RWPE2 (cell line): ENCODE measurements around the gene NEK6.
A peak's percentile ranks its signal among the peaks of the same experiment; 100 is the strongest.

ENCODE experiments used
- ATAC-seq: fragments of 200-7000 bp; cut with Tn5 transposase; 3 replicates; pipeline ENCODE4 v1.9.1; 2021; ENCODE audit warnings: low read depth
- DNase-seq: peaks from one replicate; pipeline ENCODE4 v3.0.0-alpha.2; 2020; ENCODE audit warnings: low spot score
- H3K27ac ChIP-seq: fragments of 450-650 bp; 2 replicates; pipeline ENCODE4 v1.5.1; 2017; ENCODE audit warnings: mild to moderate bottlenecking; ENCODE audit not compliant: poor library complexity, severe bottlenecking
- H3K27me3 ChIP-seq: fragments of 250-450 bp; sonication (Bioruptor Pico); 2 replicates; pipeline ENCODE4 v1.5.1; 2021; ENCODE audit warnings: mild to moderate bottlenecking, moderate library complexity; ENCODE audit not compliant: insufficient read depth, poor library complexity, severe bottlenecking
- H3K36me3 ChIP-seq: fragments of 250-450 bp; sonication (Bioruptor Pico); 2 replicates; pipeline ENCODE4 v1.5.1; 2020; ENCODE audit warnings: low read depth, mild to moderate bottlenecking, moderate library complexity
- H3K4me1 ChIP-seq: fragments of 250-450 bp; sonication (Bioruptor Pico); 2 replicates; pipeline ENCODE4 v1.5.1; 2021; ENCODE audit warnings: mild to moderate bottlenecking, moderate library complexity; ENCODE audit not compliant: insufficient read depth, poor library complexity, severe bottlenecking
- H3K4me3 ChIP-seq: fragments of 250-450 bp; sonication (Bioruptor Pico); 2 replicates; pipeline ENCODE4 v1.5.1; 2021; ENCODE audit warnings: mild to moderate bottlenecking, moderate library complexity; ENCODE audit not compliant: severe bottlenecking
- H3K9me3 ChIP-seq: fragments of 250-450 bp; sonication (Bioruptor Pico); 2 replicates; pipeline ENCODE4 v1.5.1; 2021; ENCODE audit warnings: mild to moderate bottlenecking, moderate library complexity; ENCODE audit not compliant: severe bottlenecking
- CTCF ChIP-seq: fragments of 450-650 bp; IDR thresholded peaks from one replicate; pipeline ENCODE4 v1.5.1; 2017; ENCODE audit warnings: mild to moderate bottlenecking, moderate library complexity; ENCODE audit not compliant: poor library complexity, severe bottlenecking

Gene NEK6

GRCh38 chr9:124347968-124348358 lies 90.2 kb downstream of the NEK6 start:
- DNase-seq (peak; percentile 27), ATAC-seq (no peak)
- H3K9me3 ChIP-seq, result no peaks in the 10 kb centered on the region
- peaks cover 92% of the 10 kb centered on the region for H3K36me3 ChIP-seq
- H3K4me1 ChIP-seq, result no peaks in the 10 kb centered on the region
- H3K27ac ChIP-seq, result no peak overlapping the region
- no peak for TF ChIP-seq CTCF
- H3K27me3 ChIP-seq, result no peaks in the 10 kb centered on the region
- H3K4me3 ChIP-seq, result no peak overlapping the region

- H3K27ac ChIP-seq, result no peak overlapping the region
- ATAC-seq, result no peak
- no peaks in the 10 kb centered on the region for H3K4me1 ChIP-seq
- H3K4me3 ChIP-seq, result no peak overlapping the region
- peaks cover 95% of the 10 kb centered on the region for H3K36me3 ChIP-seq
- no peak for TF ChIP-seq CTCF
- no peaks in the 10 kb centered on the region for H3K27me3 ChIP-seq
- no peaks in the 10 kb centered on the region for H3K9me3 ChIP-seq
- DNase-seq, result peak; percentile 22
Measured at GRCh38 chr9:124348363-124348762, 90.6 kb downstream of the NEK6 start.

GRCh38 chr9:124348831-124349230 lies 91.1 kb downstream of the NEK6 start:
- no peak for TF ChIP-seq CTCF
- no peak overlapping the region for H3K4me3 ChIP-seq
- peaks cover 95% of the 10 kb centered on the region for H3K36me3 ChIP-seq
- no peaks in the 10 kb centered on the region for H3K9me3 ChIP-seq
- H3K27me3 ChIP-seq, result no peaks in the 10 kb centered on the region
- no peaks in the 10 kb centered on the region for H3K4me1 ChIP-seq
- no peak for ATAC-seq
- no peak overlapping the region for H3K27ac ChIP-seq
- peak; percentile 49 for DNase-seq

GRCh38 chr9:124349267-124349666 lies 91.5 kb downstream of the NEK6 start:
- Histone ChIP-seq H3K4me1 (no peaks in the 10 kb centered on the region), H3K27ac (no peak overlapping the region), H3K27me3 (no peaks in the 10 kb centered on the region), H3K36me3 (peaks cover 95% of the 10 kb centered on the region), H3K9me3 (no peaks in the 10 kb centered on the region), H3K4me3 (no peak overlapping the region)
- no peak for ATAC-seq
- TF ChIP-seq CTCF, result no peak
- DNase-seq, result peak; percentile 15

GRCh38 chr9:124349675-124350493 lies 92.1 kb downstream of the NEK6 start:
- Histone ChIP-seq H3K4me3 (no peak overlapping the region), H3K27me3 (no peaks in the 10 kb centered on the region), H3K4me1 (no peaks in the 10 kb centered on the region), H3K9me3 (no peaks in the 10 kb centered on the region), H3K36me3 (peaks cover 90% of the 10 kb centered on the region), H3K27ac (no peak overlapping the region)
- TF ChIP-seq CTCF, result no peak
- ATAC-seq, result no peak
- DNase-seq, result peak; percentile 21
